Osteoblast (primary cell): ENCODE data around the gene CPNE7. TPM values are rescaled to one million over a fixed set of nuclear protein-coding genes. Genes with fewer than 3 reads are reported as not detected.

Experiments
- DNase-seq: peaks from one replicate; pipeline ENCODE4 v3.0.0; 2011; ENCODE audit warnings: low spot score, mixed read lengths; ENCODE audit not compliant: insufficient read length; ENCODE audit errors: missing footprints
- H2AFZ ChIP-seq: 2 replicates; pipeline ENCODE4 v1.6.0; 2011; ENCODE audit warnings: mild to moderate bottlenecking, low read length
- H3K27ac ChIP-seq: 2 replicates; pipeline ENCODE4 v1.5.1; 2011; ENCODE audit warnings: mild to moderate bottlenecking, low read depth, low read length, moderate library complexity
- H3K27me3 ChIP-seq: 2 replicates; pipeline ENCODE4 v1.6.0; 2012; ENCODE audit warnings: mild to moderate bottlenecking, control low read depth, inconsistent platforms, low read length, moderate library complexity; ENCODE audit not compliant: insufficient read depth
- H3K36me3 ChIP-seq: 2 replicates; pipeline ENCODE4 v1.5.1; 2011; ENCODE audit warnings: mild to moderate bottlenecking, low read length, control low read depth, moderate library complexity; ENCODE audit not compliant: insufficient read depth
- H3K4me1 ChIP-seq: 2 replicates; pipeline ENCODE4 v1.5.1; 2011; ENCODE audit warnings: mild to moderate bottlenecking, low read length, control low read depth, moderate library complexity; ENCODE audit not compliant: insufficient read depth
- H3K4me2 ChIP-seq: 2 replicates; pipeline ENCODE4 v1.6.0; 2011; ENCODE audit warnings: mild to moderate bottlenecking, low read length; ENCODE audit not compliant: insufficient read depth
- H3K4me3 ChIP-seq: fragments of 200-600 bp; sonication (generic); 3 replicates; pipeline ENCODE4 v1.5.1; 2012; ENCODE audit warnings: mild to moderate bottlenecking, low read length, inconsistent platforms; ENCODE audit not compliant: insufficient read depth
- H3K79me2 ChIP-seq: 2 replicates; pipeline ENCODE4 v1.6.0; 2012; ENCODE audit warnings: mild to moderate bottlenecking, low read length, control low read depth, inconsistent platforms; ENCODE audit not compliant: insufficient read depth
- H3K9me3 ChIP-seq: 2 replicates; pipeline ENCODE4 v1.5.1; 2011; ENCODE audit warnings: low read depth, low read length, control low read depth
- H4K20me1 ChIP-seq: 2 replicates; pipeline ENCODE4 v1.6.0; 2012; ENCODE audit warnings: mild to moderate bottlenecking, low read length, control low read depth; ENCODE audit not compliant: insufficient read depth
- total RNA-seq: library from RNA; depleted of rRNA; stranded (reverse); fragments of >200 nt; gene quantifications from 2 replicates; pipeline ENCODE4 v1.2.3, GENCODE V29; 2012
- TF ChIP-seq, protein P1 (sequence below): IDR thresholded peaks from 2 replicates; pipeline ENCODE4 v1.5.1; 2011; ENCODE audit warnings: mild to moderate bottlenecking, low read depth, low read length, moderate library complexity; ENCODE audit errors: extremely low read depth

The CPNE7 gene
- total RNA-seq, 1 donor, result 7.2 TPM

DNA sequence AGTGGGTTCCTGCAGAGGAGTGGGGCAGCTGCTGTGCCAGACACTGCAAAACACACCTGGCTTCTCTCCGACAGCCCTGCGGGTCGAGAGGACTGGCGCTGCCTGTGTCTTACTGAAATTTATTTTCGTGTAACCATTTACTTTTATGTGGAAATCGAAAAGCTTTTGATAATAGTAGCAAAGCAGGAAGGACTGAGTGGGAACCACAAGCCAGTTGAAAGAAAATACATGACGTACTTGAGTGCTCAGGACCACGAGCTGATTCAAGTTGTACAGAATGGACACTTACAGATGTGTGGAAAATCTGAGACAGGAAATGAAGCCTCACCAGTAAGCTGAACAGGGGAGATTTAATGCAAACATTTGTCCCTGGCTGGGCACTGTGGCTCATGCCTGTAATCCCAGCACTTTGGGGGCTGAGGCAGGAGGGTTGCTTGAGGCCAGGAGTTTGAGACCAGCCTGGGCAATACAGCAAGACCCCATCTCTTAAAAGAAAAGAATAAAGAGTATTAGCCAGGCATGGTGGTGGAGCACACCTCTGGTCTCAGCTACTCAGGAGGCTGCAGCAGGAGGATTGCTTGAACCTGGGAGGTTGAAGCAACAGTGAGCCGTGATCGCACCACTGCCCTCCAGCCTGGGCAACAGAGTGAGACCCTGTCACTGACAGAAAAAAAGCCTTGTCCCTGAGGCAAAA, 26.4 kb upstream of the CPNE7 start:
- H4K20me1 ChIP-seq, result no peaks in the 10 kb centered on the region
- TF ChIP-seq, protein P1, sequence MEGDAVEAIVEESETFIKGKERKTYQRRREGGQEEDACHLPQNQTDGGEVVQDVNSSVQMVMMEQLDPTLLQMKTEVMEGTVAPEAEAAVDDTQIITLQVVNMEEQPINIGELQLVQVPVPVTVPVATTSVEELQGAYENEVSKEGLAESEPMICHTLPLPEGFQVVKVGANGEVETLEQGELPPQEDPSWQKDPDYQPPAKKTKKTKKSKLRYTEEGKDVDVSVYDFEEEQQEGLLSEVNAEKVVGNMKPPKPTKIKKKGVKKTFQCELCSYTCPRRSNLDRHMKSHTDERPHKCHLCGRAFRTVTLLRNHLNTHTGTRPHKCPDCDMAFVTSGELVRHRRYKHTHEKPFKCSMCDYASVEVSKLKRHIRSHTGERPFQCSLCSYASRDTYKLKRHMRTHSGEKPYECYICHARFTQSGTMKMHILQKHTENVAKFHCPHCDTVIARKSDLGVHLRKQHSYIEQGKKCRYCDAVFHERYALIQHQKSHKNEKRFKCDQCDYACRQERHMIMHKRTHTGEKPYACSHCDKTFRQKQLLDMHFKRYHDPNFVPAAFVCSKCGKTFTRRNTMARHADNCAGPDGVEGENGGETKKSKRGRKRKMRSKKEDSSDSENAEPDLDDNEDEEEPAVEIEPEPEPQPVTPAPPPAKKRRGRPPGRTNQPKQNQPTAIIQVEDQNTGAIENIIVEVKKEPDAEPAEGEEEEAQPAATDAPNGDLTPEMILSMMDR, result no peak
- H3K36me3 ChIP-seq, result peaks cover 80% of the 10 kb centered on the region
- H2AFZ ChIP-seq, result no peak overlapping the region
- no peak overlapping the region for H3K4me2 ChIP-seq
- H3K9me3 ChIP-seq, result no peaks in the 10 kb centered on the region
- H3K79me2 ChIP-seq, result peaks cover under 1% of the 10 kb centered on the region
- H3K4me3 ChIP-seq, result no peak overlapping the region
- no peaks in the 10 kb centered on the region for H3K4me1 ChIP-seq
- DNase-seq, result no peak
- no peaks in the 10 kb centered on the region for H3K27me3 ChIP-seq
- no peak overlapping the region for H3K27ac ChIP-seq

DNA sequence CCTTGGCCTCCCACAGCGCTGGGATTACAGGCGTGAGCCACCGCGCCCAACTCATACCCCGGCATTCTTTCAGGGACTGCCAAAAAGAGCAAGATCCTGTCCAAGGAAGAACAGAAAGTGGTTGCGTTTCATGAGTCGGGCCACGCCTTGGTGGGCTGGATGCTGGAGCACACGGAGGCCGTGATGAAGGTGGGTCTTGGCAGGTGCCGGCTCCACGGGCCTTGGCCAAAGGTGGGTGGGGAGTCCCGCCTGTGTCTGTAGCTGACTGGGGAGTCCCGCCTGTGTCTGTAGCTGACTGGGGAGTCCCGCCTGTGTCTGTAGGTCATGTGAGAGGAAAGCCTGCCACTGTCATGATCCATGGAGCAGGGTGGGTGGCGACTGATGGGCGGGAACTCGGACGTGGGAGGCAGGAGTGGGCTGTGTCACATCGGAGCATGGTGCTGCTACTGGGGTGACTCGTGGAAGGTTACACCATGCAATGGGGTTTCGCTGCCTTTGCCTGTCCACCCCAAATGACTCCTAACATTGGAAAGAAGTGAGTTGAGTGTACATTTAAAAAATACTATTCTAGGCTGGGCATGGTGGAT, 25.0 kb upstream of the CPNE7 start:
- no peak overlapping the region for H3K27ac ChIP-seq

DNA sequence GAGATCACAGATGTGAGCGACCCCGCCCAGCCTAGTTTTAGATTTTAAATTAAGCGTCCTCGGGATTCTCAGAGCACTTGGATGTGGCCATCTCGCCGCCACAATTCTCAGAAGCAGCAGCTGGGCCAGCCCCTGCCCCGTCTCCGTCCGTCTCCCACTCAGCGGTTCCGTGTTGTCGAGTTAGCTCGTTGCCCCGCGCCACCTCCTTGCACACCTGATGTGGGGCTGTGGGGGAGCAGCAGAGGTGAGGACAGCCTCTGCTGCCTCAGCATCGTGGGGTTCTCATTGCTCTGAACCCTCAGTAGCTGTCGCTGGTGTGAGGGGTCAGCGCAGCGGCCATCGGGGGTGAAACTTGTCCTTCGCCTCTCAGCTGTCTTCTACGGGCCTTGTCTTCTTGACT, 23.2 kb upstream of the CPNE7 start:
- H3K4me3 ChIP-seq, result no peak overlapping the region
- peaks cover 80% of the 10 kb centered on the region for H3K36me3 ChIP-seq
- no peaks in the 10 kb centered on the region for H3K79me2 ChIP-seq
- H3K9me3 ChIP-seq, result no peaks in the 10 kb centered on the region
- H3K27ac ChIP-seq, result no peak overlapping the region
- no peaks in the 10 kb centered on the region for H3K4me1 ChIP-seq
- TF ChIP-seq, protein P1, result no peak
- no peak overlapping the region for H2AFZ ChIP-seq
- H3K4me2 ChIP-seq, result no peak overlapping the region
- no peak for DNase-seq
- H3K27me3 ChIP-seq, result no peaks in the 10 kb centered on the region
- H4K20me1 ChIP-seq, result no peaks in the 10 kb centered on the region

More for the DNA sequence above, 25.0 kb upstream of the CPNE7 start:
- no peak overlapping the region for H3K4me3 ChIP-seq
- no peaks in the 10 kb centered on the region for H3K27me3 ChIP-seq
- TF ChIP-seq, protein P1, result no peak
- H4K20me1 ChIP-seq, result no peaks in the 10 kb centered on the region
- no peak for DNase-seq
- H3K9me3 ChIP-seq, result no peaks in the 10 kb centered on the region
- H3K4me2 ChIP-seq, result no peak overlapping the region
- H3K4me1 ChIP-seq, result no peaks in the 10 kb centered on the region
- no peak overlapping the region for H2AFZ ChIP-seq
- H3K36me3 ChIP-seq, result peaks cover 88% of the 10 kb centered on the region
- no peaks in the 10 kb centered on the region for H3K79me2 ChIP-seq

DNA sequence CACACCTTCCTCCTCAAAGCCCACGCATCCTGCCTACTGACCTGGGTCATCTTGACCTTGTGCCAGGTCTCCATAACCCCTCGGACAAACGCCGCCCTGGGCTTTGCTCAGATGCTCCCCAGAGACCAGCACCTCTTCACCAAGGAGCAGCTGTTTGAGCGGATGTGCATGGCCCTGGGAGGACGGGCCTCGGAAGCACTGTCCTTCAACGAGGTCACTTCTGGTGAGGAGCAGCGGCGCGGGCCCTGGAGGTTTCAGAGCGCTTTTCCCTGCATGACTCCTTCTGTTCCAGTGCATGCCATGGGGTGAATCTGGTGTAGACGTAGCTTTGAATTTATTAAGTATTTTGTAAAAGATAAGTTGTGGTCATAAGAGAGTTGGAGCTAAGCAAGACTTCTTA, 22.6 kb upstream of the CPNE7 start:
- H3K79me2 ChIP-seq, result no peaks in the 10 kb centered on the region

More for the DNA sequence above, 22.6 kb upstream of the CPNE7 start:
- Histone ChIP-seq H3K9me3 (no peaks in the 10 kb centered on the region), H2AFZ (no peak overlapping the region), H3K4me3 (no peak overlapping the region), H3K27me3 (no peaks in the 10 kb centered on the region), H3K27ac (no peak overlapping the region), H3K4me2 (no peak overlapping the region), H3K4me1 (no peaks in the 10 kb centered on the region), H4K20me1 (no peaks in the 10 kb centered on the region), H3K36me3 (peaks cover 76% of the 10 kb centered on the region)
- DNase-seq, result no peak
- TF ChIP-seq, protein P1, result no peak
